SW480 (cell line): ENCODE data around the gene ACP7.
"Not testable (repeated sequence)": the region's sequence is repeated elsewhere in the genome, so short reads cannot be mapped to it uniquely, and the experiment has no call there.

Experiments used
- DNase-seq: peaks from one replicate; pipeline ENCODE4 v3.0.0-alpha.2; 2016; ENCODE audit warnings: low spot score

ACP7 gene

DNA sequence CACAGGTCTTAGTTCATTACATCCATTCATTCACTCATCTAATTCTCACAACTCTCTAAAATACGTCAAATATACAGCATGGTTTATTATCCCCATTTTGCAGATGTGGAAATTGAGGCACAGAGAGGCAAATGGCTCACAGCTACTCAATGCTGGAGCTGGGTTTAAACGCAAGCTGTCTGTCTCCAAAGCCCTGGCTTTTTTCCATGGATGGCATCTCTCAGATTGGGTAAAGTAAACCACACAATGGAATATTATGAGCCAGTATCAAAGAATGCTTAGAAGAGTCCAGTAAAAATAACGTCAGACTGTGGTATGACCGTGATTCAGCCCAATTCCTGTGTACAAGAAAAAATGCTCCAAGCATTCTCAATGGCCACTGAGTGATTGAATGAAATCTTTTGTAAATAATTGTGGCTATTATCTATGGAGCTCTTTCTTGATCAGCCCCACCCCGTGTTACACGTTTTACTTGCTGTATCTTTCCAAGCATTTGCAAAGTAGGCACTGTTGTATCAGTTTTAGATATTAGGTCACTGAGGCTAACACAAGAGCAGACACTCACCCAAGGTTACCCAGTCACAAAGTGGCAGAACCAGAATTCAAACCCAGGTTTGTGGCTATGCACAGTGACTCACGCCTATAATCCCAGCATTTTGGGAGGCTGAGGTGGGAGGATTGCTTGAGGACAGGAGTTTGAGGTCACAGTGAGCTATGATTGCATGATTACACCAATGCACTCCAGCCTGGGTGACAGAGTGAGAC, 5.5 kb upstream of the ACP7 start:
- DNase-seq, result peak; percentile 95

DNA sequence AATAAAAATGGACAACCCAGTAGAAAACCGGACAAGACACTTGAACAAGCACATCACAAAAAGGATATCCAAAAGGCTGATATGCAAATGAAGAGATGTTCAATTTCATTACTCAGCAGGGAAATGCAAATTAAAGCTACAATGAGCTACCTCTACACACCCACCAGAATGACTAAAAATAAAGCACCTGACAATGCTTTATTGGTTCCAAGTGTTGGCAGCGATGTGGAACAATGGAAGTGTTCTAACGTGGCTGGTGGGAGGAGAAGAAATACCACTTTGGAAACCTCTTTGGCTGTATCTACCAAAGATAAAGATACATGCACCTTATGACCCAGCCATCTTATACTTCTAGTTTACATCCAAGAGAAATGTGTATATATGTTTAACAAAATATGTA, 3.7 kb upstream of the ACP7 start:
- no peak for DNase-seq

DNA sequence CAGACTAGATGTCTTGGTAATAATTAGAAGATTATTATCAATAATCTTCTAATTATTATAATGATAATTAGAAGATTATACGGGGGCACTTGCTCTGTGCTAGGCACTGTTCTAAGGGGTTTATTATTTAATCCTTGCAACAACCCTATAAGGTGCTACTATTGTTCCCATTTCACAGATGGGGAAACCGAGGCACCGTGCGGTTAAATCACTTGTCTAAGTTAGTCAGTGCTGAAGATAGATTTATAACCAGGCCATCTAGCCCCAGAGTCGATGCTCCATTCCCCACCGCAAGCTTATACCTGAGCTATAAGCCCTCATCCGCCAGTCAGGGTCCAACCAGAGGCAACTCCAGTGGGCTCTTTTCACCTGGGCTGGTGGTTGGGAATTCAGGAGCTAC, 2.0 kb upstream of the ACP7 start:
- DNase-seq, result no peak

DNA sequence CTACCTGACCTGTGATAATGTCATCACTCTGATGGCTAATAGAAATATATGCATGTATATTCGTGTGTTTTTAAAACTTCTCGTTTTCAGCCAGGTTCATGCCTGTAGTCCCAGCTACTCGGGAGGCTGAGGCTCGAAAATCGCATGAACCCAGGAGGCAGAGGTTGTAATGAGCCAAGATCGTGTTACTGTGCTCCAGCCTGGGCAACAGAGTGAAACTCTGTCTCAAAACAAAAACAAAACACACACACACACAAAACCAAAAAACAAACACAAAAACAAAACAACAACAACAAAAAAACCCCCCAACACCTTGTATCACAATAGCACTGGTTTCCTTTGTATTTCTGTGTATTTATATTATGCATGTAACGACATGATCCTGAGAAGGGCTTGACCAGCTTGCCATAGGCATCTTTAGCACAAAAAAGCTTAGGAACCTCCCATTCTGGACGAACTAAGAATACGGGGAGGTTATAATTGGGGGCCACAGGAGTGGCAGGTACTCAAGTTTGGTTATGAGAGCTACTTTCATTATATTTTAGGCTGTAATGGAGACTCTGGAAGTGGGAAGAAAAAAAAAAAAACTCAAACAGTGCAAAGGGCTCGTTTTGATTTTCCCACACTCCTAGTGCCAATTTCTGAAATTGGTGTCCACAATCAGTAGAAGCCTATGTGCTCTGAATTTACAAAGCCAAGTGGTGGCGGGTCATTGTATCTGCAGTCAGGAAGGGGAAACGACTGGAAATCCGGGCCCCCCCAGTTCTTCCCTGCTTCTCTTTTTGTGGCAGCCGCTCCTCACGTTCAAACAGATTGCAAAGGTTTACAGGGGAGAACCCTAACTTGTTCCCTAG, 1.2 kb upstream of the ACP7 start:
- peak; percentile 39 for DNase-seq

DNA sequence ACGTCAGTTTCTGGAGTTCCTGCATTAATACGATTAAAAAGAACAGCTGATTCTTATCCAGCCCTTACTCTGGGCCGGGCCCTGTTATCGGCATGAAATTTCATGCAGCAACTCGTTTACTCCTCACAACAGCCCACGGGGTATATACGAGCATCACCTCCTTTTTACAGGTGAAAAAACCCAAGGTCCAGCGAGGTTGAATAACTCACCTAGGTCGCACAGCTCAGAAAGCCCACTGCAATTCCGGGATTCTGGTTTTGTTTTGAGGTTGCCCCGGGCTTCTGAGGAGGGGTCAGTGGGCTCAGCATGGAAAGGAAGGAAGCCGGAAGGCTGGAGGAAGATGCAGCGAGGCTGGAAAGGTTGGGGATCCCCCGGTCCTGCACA, 577 bp upstream of the ACP7 start:
- no peak for DNase-seq

DNA sequence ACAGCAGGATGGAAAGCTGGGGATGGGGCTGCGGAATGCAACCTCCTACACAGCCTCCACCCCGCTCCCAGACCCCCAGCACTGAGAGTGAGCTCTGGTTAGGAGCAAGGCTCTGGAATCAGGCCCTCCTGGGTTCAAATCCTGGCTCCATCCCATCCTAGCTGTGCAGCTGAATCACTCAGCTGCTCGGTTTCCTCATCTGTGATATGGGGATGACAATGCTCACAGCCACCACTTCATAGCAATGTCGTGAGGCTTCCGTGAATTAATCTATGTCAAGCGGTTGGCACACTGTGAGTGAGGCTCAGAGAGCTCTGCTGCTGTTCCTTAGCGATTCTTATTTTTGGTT, 538 bp downstream of the ACP7 start:
- DNase-seq, result no peak

DNA sequence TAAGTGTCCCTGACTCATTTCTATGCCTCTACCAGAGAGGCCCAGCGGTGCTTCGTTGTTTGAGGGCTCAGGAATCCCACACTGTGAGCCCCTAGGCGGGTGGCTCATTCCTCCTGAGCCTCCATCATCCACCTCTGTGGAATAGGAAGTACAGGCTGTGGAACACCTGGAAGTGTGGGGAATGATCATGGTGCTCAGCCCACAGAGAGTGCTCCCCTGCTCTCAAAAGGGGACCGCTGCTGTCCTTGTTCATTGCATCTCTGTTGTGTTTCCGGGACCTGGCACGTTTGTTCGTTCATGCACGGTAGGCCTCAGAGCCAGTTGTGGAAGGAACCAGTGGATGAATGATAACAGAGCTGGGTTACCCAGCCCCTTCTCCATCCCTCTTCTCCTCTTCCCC, 1.2 kb downstream of the ACP7 start:
- no peak for DNase-seq

DNA sequence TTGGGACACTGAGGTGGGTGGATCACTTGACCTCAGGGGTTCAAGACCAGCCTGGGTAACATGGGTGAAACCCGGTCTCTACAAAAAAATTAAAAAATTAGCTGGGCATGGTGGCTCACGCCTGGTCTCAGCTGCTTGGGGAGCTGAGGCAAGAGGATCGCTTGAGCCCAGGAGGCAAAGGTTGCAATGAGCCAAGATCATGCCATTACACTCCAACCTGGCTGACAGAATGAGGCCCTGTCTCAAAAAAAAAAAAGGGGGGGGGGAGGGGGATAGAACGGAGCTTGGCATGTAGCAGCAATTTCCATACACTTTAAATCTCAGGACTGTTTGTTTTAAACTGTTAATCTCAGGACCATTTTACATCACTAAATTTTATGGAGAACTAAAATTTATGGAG, 2.2 kb downstream of the ACP7 start:
- no peak for DNase-seq

DNA sequence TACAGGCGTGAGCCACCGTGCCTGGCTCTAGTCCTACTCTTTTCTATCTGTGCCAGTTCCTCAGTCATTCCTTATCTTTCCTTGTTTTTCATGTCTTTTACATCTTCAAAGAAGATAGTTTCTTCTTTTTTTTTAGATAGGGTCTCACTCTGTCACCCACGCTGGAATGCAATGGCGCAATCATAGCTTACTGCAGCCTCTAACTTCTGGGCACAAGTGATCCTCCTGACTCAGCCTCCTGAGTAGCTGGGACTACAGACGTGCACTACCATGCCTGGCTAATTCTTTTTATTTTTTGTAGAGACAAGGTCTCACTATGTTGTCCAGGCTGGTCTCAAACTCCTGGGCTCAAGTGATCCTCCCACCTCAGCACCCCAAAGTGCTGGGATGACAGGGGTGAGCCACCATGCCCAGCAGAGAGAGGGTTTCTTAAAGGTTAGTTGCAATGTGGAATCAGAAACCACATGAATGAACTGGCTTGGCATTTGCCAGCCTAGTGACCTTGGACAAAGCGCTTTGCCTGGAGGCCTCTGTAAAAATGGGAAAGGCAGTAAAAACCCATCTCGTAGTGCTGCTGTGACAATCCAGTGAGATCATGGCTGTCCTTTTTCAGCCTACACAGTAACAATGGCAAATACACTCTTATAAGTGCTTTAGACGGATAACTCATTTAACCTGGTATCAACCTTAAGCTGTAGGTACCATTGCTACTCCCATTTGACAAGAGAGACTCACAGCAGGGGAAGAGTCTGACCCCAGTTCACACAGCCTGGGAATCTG, 3.9 kb downstream of the ACP7 start:
- DNase-seq, result no peak

DNA sequence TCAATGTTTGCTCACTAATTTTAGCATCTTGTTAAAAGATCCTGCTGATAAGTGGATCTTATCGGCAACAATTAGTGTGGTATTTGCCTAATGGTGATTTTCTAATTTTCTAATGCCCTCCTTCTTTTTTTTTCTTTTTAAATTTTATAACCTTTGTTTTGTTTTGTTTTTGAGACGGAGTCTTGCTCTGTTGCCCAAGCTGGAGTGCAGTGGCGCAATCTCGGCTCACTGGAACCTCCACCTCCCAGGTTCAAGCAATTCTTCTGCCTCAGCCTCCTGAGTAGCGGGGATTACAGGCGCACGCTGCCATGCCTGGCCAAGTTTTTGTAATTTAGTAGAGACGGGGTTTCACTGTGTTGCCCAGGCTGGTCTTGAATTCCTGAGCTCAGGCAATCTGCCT, 5.8 kb downstream of the ACP7 start:
- DNase-seq, result not testable (repeated sequence)

DNA sequence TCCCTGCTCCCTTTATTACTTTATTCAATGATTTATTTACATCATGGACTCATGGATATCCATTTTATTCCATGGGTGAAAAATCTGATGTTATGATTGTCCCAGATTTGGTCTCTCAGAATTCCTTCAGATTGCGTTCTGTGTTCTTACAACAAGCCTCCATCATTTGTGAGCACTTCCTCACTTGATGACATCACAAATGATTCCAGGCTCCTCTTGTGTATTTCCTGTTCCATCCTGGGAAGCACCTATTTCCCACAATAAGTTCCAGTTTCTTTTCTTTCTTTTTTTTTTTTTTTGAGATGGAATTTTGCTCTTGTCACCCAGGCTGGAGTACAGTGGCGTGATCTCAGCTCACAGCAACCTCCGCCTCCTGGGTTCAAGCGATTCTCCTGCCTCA, 6.7 kb downstream of the ACP7 start:
- no peak for DNase-seq

DNA sequence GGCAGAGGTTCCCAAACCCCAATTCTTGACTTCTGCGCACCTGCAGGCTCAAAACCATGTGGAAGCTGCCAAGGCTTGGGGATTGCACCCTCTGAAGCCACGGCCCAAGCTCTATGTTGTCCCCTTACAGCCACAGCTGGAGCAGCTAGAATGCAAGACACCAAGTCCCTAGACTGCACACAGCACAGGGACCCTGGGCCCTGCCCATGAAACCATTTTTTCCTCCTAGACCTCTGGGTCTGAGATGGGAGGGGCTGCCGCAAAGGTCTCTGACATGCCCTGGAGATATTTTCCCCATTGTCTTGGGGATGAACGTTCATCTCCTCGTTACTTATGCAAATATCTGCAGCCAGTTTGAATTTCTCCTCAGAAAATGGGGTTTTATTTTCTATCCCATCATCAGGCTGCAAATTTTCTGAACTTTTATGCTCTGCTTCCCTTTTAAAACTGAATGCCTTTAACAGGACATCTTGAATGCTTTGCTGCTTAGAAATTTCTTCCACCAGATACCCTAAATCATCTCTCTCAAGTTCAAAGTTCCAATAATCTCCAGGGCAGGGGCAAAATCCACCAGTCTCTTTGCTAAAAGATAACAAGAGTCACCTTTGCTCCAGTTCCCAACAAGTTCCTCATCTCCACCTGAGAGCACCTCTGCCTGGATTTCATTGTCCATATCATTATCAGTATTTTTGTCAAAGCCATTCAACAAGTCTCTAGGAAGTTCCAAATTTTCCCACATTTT, 11.8 kb downstream of the ACP7 start:
- DNase-seq, result not testable (repeated sequence)

DNA sequence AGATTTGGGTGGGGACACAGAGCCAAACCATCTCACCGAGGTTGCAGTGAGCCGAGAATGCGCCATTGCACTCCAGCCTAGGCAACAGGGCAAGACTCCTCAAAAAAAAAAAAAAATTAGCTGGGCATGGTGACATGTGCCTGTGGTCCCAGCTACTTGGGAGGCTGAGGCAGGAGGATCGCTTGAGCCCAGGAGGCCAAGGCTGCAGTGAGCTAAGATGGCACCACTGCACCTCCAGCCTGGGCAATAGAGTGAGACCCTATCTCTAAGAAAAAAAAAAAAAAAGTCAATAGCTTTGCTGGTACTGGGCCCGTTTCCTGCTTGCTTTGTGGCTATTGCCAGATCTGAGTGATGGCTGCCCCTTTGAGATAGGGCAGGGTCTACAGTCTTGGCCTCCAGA, 13.1 kb downstream of the ACP7 start:
- no peak for DNase-seq

DNA sequence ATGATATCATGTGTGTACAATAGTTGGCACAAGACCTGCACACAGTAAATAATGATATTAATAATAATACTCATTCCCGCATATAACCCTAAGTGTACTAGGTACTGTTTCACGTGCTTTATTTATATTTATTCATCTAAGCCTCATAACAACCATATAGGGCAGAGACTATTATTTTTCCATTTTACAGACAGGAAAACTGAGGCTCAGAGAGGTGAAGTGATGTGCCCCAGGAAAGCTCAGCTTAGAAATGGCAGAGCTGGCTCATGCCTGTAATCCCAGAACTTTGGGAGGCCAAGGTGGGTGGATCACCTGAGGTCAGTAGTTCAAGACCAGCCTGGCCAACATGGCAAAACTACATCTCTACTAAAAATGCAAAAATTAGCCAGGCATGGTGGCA, 13.6 kb downstream of the ACP7 start:
- no peak for DNase-seq

DNA sequence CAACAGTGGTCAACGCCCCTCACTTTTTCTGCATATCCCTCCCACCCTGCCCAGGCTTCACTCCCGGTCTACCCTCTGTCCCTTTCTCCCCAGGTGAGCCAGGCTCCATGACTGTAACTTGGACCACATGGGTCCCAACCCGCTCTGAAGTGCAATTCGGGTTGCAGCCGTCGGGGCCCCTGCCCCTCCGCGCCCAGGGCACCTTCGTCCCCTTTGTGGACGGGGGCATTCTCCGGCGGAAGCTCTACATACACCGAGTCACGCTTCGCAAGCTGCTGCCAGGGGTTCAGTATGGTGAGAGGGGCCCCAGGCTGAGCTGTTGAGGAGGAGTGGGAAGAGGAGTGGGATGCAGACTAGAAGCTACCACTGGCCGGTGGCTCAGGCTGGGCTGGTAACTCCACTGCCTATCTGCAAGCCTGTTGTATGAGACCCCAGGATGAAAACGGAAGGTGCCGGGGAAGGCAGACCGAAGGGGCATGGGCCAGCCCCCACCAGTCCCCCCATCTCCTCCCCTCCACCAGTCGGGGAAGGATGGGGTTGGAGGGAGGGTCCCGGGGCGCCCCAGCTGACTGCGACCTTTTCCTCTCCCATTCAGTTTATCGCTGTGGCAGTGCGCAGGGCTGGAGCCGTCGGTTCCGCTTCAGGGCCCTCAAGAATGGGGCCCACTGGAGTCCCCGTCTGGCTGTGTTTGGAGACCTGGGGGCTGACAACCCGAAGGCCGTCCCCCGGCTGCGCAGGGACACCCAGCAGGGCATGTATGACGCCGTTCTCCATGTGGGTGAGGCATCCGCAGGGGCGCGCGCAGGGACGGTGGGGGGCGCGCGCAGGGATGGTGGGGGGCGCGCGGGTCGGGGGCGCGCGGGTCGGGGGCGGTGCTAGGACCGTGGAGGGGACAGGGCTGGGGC, 14.4 kb downstream of the ACP7 start:
- no peak for DNase-seq

DNA sequence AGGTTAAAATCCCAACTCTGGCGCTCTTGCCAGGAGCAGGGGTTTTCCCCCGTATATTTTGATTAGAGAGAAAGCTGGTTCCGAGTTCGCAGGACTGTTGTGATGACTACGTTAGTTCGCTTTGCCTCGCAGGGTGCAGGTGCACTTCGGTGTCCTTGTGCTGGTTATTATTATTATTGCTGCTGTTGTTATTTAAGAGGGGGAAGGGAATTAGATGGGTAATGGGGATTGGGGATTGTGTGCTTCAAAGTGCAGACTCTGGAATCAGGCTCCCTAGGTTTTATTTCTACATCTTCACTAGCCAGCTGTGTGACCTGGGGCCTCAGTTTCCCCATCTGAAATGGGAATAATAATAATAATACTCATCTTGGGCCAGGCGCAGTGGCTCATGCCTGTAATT, 15.2 kb downstream of the ACP7 start:
- no peak for DNase-seq

DNA sequence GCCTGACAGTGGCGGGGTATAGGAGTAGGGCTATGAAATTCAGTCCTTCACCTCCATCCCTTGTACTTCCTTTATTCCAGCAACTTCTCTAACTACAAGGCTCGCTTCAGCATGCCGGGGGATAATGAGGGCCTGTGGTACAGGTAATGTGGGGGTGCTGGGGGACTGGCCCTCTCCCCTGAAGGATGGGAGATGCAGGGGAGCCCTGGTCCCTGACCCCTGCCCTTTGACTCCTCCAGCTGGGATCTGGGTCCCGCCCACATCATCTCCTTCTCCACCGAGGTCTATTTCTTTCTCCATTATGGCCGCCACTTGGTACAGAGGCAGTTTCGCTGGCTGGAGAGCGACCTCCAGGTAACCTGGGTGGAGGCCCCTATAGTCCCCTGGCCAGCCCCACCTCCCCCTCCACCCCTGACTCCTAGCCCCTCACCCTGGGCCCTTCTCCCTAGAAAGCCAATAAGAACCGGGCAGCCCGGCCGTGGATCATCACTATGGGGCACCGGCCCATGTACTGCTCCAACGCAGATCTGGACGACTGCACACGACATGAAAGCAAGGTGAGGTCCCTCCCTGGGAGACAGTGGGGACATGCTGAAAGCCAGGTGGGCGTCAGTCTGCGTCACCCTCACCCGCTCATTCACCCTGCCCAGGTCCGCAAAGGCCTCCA, 16.5 kb downstream of the ACP7 start:
- no peak for DNase-seq

DNA sequence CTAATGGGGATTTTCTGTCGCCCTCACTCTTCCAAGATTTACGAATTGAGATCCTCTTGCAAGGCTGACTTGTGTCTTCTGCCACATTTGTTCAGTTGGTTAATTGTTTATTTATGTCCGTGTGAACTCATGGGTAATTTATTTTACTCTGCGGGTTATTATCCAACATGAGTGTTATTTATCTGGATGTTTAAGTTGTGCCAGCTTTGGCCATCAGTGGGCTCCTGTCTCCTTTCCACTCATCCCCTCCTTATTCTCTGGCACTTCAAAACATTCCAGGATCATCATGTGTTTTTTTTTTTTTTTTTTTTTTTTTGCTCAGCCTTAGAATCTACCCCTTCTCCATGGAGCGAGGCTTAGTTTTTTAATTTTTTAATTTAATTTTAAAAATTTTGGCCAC, 19.0 kb downstream of the ACP7 start:
- no peak for DNase-seq

DNA sequence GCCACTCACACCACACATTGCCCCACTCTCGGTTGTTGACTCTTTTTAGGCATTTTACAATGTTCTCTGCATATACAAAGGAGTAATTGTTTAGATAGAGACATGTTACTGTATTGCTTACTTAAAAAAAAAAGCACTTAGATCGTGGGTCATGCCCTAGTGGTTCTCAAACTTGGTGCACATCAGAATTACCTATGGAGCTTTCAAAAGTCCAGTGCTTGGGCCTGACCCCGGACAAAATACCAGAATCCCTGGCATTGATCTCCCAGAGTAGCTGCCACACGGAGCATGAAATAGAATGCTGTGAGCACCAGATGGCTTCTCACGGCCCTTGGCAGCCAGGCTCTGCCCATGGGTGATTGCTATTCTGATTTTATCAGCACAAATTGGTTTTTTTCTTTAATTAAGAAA, 20.0 kb downstream of the ACP7 start:
- DNase-seq, result no peak

DNA sequence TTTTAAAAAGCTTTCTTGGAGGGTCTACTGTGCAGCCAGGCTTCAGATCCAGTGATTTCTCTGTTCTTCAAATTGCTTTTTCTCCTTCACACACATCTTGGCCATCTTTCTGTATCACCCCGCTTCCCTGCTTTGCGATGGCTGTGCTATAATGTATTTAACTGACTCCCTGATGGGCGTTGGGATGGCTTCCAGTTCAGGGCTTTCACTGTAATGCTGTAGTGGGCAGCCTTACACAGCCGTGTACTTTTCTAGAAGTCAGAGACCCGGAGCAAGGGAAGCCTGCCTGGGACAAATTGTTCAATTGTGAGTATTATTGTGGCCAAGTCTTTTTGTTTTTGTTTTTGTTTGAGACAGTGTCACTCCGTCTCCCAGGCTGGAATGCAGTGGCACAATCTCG, 22.0 kb downstream of the ACP7 start:
- no peak for DNase-seq

DNA sequence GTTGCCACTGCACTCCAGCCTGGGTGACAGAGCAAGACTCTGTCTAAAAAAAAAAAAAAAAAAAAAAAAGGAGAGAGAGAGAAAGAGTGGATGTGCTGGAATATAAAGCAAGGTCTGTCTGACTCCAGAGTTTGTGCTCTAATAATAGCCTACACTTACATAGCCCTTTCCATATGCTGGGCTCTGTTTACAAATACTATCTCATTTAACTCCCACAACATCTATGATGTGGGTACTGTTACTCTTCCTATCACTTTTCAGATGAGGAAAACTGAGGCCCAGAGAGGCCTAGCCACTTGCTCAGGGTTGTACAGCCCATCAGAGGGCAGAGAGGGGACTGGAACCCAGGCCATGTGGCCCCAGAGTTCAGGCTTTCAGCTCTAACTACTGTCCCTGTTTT, 25.5 kb downstream of the ACP7 start:
- no peak for DNase-seq
